ENCODE measurements around the gene ADARB2.

ADARB2 gene

DNA sequence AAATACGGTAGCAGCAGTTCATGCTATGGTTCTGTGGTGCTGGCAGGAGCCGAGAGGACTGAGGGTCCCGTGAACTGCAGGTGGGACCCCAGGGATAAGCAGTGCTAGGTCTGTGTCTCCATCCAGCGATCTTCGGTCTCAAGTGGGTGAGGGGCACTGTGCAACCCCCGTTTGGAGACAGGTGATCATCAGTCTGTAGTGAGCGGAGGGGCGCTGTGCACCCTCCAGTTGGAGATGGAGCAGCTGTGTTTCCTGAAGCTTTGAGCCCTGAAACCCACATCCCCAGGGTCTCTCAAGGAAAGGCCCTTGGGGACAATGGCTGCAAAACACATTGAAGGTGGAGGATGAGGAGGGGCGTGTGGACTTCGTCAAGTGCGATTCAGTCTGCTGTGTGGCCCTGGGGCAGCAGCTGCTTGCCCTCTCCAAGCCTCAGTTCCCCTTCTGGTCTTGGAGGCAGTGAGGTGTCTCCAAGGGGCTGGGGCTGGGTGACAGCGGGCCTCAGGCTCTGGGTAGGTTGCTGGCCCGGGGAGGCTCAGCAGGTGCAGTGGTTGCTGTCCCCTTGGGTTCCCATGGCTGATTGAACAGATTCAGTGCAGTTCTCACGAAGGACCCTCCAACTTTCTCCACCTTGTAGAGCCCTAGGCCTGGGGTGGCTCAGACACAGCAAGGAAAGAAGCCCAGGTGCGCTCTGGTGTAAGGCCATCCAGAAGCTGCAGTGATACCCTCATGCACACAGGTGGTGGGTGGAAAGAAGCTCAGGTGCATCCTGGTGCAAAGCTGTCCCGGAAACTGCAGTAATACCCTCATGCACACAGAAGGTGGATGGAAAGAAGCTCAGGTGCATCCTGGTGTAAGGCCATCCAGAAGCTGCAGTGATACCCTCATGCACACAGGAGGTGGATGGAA lies 160.6 kb downstream of the ADARB2 start:
- H3K27ac ChIP-seq: no peak overlapping the region
- TF ChIP-seq, protein P1, sequence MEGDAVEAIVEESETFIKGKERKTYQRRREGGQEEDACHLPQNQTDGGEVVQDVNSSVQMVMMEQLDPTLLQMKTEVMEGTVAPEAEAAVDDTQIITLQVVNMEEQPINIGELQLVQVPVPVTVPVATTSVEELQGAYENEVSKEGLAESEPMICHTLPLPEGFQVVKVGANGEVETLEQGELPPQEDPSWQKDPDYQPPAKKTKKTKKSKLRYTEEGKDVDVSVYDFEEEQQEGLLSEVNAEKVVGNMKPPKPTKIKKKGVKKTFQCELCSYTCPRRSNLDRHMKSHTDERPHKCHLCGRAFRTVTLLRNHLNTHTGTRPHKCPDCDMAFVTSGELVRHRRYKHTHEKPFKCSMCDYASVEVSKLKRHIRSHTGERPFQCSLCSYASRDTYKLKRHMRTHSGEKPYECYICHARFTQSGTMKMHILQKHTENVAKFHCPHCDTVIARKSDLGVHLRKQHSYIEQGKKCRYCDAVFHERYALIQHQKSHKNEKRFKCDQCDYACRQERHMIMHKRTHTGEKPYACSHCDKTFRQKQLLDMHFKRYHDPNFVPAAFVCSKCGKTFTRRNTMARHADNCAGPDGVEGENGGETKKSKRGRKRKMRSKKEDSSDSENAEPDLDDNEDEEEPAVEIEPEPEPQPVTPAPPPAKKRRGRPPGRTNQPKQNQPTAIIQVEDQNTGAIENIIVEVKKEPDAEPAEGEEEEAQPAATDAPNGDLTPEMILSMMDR (IDR thresholded peaks at IDR 0.05): no peak
- TF ChIP-seq ZFX (IDR thresholded peaks at IDR 0.05; ENCODE audit: borderline replicate concordance): no peak

DNA sequence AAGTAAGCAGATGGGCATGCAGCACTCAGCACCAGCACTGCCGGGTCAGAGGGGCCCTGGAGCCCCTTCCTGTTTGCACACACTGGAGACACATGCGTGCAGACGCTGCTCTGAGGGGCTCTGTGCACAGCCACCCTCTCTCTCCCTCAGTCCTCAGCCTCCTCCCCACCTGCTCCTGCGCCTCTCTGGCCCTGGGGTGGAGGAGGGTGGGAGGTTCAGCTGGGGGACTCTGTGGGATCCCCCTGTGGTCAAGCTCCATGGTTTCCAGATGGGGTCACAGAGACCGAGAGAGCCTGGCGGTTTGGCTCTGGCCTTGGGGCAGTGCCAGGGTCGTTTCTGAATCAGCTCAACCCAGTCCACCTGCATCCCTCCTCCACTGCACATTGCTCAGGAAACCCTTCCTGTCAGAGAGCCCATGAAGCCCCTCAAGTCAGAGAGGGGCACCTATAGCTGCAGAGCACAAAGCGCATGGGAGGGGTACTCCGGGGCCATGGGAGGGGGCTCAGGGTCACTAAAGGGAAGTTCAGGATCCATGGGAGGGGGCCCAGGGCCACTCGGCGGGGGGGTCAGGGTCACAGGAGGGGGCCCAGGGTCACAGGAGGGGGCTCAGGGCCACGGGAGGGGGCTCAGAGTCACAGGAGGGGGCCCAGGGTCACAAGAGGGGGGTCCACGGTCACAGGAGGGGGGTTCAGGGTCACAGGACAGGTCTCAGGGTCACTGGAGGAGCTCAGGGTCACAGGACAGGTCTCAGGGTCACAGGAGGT lies 161.7 kb downstream of the ADARB2 start:
- no peak overlapping the region for H3K27ac ChIP-seq
- TF ChIP-seq, protein P1 (IDR thresholded peaks at IDR 0.05): no peak
- TF ChIP-seq ZFX (IDR thresholded peaks at IDR 0.05; ENCODE audit: borderline replicate concordance): no peak

DNA sequence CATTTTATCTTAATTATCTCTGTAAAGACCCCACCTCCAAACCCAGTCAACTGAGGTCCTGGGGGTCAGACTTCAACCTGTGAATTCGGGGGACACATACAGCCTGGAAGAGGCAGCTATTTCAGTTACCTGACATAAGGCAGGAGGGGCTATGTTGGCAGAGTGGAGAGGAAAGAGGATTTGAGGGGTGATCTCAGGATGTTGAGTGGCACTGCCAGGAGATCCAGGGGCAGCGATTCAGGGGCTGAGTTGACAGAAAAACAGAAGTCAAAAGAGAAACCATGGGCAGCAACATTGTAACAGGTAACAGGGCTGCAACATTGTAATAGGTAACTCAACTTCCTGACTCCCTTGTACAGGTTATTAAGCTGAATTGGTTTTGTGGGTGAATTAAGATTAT lies 162.6 kb downstream of the ADARB2 start:
- no peak overlapping the region for H3K27ac ChIP-seq
- TF ChIP-seq ZFX (IDR thresholded peaks at IDR 0.05; ENCODE audit: borderline replicate concordance): no peak

DNA sequence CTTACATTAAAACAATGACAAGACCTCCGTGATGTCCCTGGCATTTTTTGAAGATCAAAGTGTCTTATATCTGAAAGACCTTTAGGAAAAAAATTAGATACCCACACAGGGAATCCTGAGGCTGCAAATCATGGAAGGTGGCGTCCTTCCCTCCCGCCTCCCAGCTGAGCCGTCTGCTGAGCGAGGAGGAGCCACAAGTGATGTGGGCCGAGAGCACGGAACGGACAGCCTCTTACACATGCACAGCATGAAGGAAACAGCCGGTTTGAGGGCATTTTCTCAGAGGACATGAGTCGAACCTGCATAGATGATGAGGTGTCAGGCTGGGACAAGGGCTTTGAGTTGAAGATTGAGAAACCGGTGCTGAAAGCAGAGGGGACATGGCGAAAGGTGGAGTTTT lies 163.3 kb downstream of the ADARB2 start:
- H3K27ac ChIP-seq: no peak overlapping the region
- TF ChIP-seq ZFX (IDR thresholded peaks at IDR 0.05; ENCODE audit: borderline replicate concordance): no peak

DNA sequence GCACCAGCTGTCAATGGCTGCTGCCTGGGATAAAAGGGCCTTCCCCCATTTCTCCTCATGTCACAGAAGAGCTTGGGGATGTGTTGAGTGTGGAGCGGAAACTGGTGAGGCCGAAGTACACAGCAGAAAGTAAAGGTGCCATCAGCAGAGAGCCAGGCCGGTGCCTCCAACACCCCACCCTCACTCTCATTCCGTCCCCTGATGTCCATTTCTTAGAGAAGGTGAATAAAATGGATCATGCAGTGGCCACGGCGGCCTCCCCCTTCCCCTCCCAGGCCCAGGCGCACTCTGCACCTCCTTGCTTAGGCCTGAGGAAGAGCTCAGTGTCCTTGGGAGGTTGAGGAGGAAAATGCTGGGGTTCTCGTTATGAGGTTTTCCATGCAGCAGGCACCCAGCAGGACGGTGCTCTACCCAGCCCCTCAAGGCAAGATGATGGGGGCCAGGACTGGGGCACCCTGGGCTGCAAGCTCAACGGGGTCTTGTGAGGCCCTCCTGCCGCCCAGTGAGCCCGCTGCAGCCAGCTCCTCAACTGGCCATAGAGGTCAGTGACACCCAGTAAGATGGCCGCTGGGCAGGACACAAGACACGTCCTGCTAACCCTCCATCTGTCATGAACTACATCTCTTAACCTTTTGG lies 163.9 kb downstream of the ADARB2 start:
- TF ChIP-seq ZFX (IDR thresholded peaks at IDR 0.05; ENCODE audit: borderline replicate concordance): no peak
- TF ChIP-seq, protein P1 (IDR thresholded peaks at IDR 0.05): no peak
- no peak overlapping the region for H3K27ac ChIP-seq

DNA sequence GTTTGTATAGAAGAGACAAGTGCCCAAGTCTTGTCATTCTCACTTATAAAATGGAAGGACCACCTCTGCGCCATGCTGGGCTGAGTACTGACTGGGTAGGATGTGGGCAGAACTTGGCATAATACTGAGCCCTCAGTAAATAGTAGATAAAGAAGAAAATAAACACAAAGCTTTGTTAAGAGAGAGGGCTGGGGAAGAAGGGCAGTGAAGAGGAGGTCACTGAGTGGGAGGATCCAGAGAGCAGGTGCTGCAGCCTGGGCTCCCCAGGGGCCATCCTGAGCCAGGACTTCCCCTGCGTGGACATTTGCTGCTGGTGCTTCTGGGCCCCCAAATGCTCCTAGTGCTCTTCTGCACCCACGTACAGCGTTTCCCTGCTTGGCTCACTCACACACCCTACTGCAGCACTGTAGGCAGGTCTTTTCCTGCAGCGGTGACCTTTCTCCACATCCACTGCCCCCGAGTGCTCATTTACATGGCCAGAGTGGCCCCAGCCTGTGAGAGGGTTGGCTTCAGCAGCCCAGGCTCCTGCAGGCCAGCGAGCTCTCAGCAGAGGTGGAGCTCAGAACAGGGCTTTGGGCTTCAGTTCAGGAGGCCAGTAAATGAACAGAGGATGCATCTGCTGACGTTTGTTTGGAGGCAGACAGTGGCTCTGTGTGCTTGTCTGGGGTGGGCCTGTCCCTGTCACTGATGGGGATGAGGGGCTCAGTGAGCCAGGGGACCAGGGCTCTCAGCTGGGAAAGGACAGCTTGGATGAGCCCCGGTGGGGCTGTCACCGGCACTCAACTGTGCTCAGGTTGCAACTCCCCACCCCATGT lies 164.6 kb downstream of the ADARB2 start:
- no peak overlapping the region for H3K27ac ChIP-seq
- no peak for TF ChIP-seq ZFX (IDR thresholded peaks at IDR 0.05; ENCODE audit: borderline replicate concordance)
- TF ChIP-seq, protein P1 (IDR thresholded peaks at IDR 0.05): no peak

DNA sequence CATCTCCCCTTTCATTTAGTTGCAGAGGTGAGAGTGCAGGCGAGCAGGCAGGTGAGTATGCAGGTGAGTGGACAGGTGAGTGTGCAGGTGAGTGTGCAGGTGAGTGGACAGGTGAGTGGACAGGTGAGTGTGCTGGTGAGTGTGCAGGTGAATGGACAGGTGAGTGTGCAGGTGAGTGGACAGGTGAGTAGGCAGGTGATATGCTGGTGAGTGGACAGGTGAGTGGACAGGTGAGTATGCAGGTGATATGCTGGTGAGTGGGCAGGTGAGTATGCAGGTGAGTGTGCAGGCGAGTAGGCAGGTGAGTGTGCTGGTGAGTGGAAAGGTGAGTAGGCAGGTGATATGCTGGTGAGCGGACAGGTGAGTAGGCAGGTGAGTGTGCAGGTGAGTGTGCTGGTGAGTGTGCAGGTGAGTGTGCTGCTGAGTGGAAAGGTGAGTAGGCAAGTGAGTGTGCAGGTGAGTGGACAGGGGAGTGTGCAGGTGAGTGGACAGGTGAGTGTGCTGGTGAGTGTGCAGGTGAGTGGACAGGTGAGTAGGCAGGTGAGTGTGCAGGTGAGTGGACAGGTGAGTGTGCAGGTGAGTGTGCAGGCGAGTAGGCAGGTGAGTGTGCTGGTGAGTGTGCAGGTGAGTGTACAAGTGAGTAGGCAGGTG lies 165.6 kb downstream of the ADARB2 start:
- no peak overlapping the region for H3K27ac ChIP-seq
- TF ChIP-seq, protein P1 (IDR thresholded peaks at IDR 0.05): no peak
